C4-2B (cell line): ENCODE measurements around the gene ARIH2.

Source experiments
- CTCF ChIP-seq: fragments of 450-650 bp; conservative IDR thresholded peaks from 2 replicates; pipeline ENCODE4 v1.5.1; 2017; ENCODE audit warnings: mild to moderate bottlenecking
- ZFX ChIP-seq: fragments of 450-650 bp; IDR thresholded peaks from 2 replicates; pipeline ENCODE4 v1.6.1; 2017

GRCh38 chr3:48930590-48930989 is 11.9 kb downstream of the ARIH2 start:
- no peak for TF ChIP-seq CTCF
- TF ChIP-seq ZFX = no peak
